ENCODE measurements around the gene FAAP100. TPM values are rescaled to one million over a fixed set of nuclear protein-coding genes. Genes with fewer than 3 reads are reported as not detected.

FAAP100 gene
- total and polyA plus RNA-seq, 7 donors, result 11.6 to 16.3 (median 12.6) TPM

GRCh38 chr17:81526662-81527571 is 25.2 kb downstream of the FAAP100 start:
- TF ChIP-seq, protein P1, sequence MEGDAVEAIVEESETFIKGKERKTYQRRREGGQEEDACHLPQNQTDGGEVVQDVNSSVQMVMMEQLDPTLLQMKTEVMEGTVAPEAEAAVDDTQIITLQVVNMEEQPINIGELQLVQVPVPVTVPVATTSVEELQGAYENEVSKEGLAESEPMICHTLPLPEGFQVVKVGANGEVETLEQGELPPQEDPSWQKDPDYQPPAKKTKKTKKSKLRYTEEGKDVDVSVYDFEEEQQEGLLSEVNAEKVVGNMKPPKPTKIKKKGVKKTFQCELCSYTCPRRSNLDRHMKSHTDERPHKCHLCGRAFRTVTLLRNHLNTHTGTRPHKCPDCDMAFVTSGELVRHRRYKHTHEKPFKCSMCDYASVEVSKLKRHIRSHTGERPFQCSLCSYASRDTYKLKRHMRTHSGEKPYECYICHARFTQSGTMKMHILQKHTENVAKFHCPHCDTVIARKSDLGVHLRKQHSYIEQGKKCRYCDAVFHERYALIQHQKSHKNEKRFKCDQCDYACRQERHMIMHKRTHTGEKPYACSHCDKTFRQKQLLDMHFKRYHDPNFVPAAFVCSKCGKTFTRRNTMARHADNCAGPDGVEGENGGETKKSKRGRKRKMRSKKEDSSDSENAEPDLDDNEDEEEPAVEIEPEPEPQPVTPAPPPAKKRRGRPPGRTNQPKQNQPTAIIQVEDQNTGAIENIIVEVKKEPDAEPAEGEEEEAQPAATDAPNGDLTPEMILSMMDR (IDR thresholded peaks at IDR 0.05), result no peak
- DNase-seq (no peak), ATAC-seq (peak; percentile 26 to 72 (median 56))
- Histone ChIP-seq H3K9me3 (no peaks in the 10 kb centered on the region), H3K36me3 (ENCODE audit: insufficient read depth in 1 of 2, low read depth in 1 of 2) (no peaks in the 10 kb centered on the region), H3K27me3 (ENCODE audit: insufficient read depth in 3 of 3, low read length in 2 of 3) (peaks cover 0 to 56% (median 6%) of the 10 kb centered on the region in 3 donors), H3K4me3 (no peak overlapping the region), H3K4me1 (peaks cover 11% of the 10 kb centered on the region), H3K27ac (no peak overlapping the region)
- WGBS, 3 donors, result 67 to 80% (median 75%) methylated on average over 20 to 21 of the region's 21 CpGs
- intact Hi-C loops (cut with DNase I), result no loop called here

GRCh38 chr17:81524865-81525159 is 27.3 kb downstream of the FAAP100 start:
- WGBS, 3 donors, result 78 to 91% (median 90%) methylated on average over 8 of the region's 8 CpGs
- H3K27me3 ChIP-seq (ENCODE audit: insufficient read depth in 3 of 3, low read length in 2 of 3), result peaks cover 0 to 56% (median 6%) of the 10 kb centered on the region in 3 donors
- no peak for DNase-seq

DNA sequence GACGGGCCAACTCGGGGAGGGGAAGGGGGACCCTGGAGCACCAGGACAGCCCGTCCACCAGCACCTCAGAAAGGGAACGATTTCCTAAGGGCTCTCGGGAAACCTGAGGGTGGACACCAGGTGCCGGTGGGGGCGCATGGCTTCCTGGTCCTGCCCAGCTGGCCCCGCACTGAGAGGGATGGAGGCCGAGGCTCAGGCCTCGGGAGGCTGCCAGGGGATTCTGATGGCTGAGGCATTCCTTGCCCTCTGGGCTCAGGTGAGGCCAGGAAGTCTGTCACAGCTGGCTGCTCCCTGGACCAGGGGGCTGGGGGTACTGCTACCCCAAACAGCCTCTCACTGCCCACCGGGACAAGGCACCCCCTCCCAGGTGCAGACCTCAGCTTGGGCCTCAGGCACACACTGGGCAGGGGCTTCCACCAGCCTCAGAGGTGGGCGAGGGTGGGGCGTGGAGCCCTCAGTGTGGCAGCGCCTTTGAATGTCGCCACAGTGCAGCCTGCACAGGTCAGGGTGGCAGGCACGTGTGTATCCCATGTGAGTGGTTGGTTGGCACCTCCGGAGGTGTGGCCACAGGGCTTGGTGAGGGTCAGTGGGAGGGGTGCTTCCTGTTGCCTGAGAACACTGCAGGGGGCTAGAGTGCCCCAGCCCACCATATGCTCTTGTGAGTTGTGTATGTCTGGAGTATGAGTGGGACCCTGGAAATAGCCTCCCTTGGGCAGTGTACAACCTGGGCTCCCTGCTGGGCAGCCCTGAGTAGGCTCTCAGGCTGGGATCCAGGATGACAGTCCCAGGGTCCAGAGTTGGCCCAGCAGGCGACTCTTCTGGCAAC is 27.9 kb downstream of the FAAP100 start:
- intact Hi-C loops (cut with DNase I), result no loop called here
- DNase-seq (no peak), ATAC-seq (no peak)
- Histone ChIP-seq H3K4me3 (no peak overlapping the region), H3K9me3 (no peaks in the 10 kb centered on the region), H3K4me1 (peaks cover 20% of the 10 kb centered on the region), H3K27ac (no peak overlapping the region), H3K36me3 (ENCODE audit: insufficient read depth in 1 of 2, low read depth in 1 of 2) (no peaks in the 10 kb centered on the region), H3K27me3 (ENCODE audit: insufficient read depth in 3 of 3, low read length in 2 of 3) (peaks cover 0 to 57% (median 7%) of the 10 kb centered on the region in 3 donors)
- 42 to 56% (median 52%) methylated on average over 18 of the region's 18 CpGs for WGBS, 3 donors
- TF ChIP-seq, protein P1 (IDR thresholded peaks at IDR 0.05), result no peak

More at GRCh38 chr17:81524865-81525159, 27.3 kb downstream of the FAAP100 start:
- no peak for ATAC-seq
- H3K27ac ChIP-seq, result no peak overlapping the region
- H3K4me3 ChIP-seq, result no peak overlapping the region
- no peaks in the 10 kb centered on the region for H3K9me3 ChIP-seq
- intact Hi-C loops (cut with DNase I), result no loop called here
- TF ChIP-seq, protein P1 (IDR thresholded peaks at IDR 0.05), result no peak
- H3K36me3 ChIP-seq (ENCODE audit: insufficient read depth in 1 of 2, low read depth in 1 of 2), result no peaks in the 10 kb centered on the region
- peaks cover 15% of the 10 kb centered on the region for H3K4me1 ChIP-seq

DNA sequence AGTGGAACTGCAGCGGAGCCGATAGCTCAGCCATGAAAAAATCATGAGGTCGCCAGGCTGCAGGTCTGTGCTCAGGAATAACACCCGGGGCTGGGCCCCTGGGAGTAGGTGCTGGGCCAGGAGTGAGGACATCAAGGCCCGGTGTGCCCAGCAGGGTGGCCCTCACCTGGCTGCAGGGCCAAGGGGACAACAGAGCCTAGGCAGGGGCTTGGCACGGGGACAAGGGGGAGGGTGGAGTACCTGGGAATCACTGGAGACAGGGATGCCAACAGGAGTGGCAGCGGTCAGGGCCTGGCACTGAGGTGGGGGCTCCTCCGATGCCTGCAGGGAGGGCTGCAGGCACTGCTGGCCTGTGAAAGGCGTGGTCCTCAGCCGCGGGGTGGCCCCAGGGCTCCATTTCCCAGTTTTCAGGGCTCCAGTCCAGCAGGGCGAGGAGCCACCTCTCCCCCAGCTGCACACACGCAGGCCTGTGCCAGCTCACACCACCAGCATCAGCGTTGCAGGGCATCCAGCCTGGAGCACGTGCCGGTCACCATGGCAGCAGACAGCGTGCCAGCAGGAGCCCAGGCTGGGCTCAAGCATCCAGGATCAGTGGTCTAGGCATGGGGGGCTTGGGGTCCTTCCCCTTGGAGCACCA is 28.6 kb downstream of the FAAP100 start:
- no peak overlapping the region for H3K4me3 ChIP-seq
- peaks cover 0 to 55% (median 9%) of the 10 kb centered on the region in 3 donors for H3K27me3 ChIP-seq (ENCODE audit: insufficient read depth in 3 of 3, low read length in 2 of 3)
- H3K27ac ChIP-seq, result no peak overlapping the region
- intact Hi-C loops (cut with DNase I), result no loop called here
- DNase-seq (peak in 1 of 2 donors; percentile 28), ATAC-seq (no peak)
- peaks cover 28% of the 10 kb centered on the region for H3K4me1 ChIP-seq
- TF ChIP-seq, protein P1 (IDR thresholded peaks at IDR 0.05), result no peak
- 17 to 29% (median 19%) methylated on average over 16 to 17 of the region's 17 CpGs for WGBS, 3 donors
- H3K36me3 ChIP-seq (ENCODE audit: insufficient read depth in 1 of 2, low read depth in 1 of 2), result no peaks in the 10 kb centered on the region
- no peaks in the 10 kb centered on the region for H3K9me3 ChIP-seq

All from psoas muscle (tissue), 8 donors.